GM19351 (cell line): ENCODE data around the gene USP48.

Source experiments
- ATAC-seq: cut with Tn5 transposase; IDR thresholded peaks from one replicate; pipeline ENCODE4 v1.9.1; 2021; ENCODE audit warnings: mild to moderate bottlenecking, moderate library complexity; ENCODE audit not compliant: unreplicated experiment

USP48 gene

DNA sequence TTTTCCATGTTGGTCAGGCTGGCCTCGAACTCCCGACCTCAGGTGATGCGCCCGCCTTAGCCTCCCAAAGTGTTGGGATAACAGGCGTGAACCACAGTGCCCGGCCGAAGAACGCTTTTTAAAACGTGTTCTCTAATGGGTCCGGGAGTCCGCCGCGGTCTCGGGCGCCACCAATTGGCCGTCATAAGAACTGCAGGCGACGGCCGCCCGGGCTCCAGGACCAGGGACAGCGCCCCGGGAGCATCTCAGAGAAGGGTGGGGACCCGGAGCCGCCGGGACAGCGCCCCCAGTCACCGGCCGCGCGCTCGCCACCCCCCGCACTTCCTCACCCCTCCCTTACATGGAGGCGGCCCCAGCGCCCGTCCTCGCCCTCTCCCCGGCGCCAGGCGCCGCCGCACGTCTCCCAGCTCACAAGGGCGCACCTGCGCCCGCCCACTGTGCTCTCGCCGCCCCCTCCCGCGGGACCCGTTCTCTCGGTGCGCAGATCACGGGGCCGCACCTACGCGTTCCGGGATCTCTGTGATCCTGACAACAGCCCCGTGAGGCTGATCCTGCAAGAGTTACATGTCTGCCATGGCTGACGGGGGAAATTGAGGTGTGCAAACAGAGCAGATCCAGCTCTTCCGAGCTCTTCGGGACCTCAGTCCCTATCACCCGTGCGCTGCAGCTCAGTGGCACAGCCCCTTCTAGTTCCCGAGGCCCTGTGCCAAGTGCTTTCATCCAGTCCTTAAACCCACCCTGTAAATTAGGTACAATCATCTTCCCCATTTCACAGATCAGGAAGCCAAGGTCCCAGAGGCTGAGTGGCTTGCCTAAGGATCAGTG, 123.6 kb downstream of the USP48 start:
- ATAC-seq: no peak

DNA sequence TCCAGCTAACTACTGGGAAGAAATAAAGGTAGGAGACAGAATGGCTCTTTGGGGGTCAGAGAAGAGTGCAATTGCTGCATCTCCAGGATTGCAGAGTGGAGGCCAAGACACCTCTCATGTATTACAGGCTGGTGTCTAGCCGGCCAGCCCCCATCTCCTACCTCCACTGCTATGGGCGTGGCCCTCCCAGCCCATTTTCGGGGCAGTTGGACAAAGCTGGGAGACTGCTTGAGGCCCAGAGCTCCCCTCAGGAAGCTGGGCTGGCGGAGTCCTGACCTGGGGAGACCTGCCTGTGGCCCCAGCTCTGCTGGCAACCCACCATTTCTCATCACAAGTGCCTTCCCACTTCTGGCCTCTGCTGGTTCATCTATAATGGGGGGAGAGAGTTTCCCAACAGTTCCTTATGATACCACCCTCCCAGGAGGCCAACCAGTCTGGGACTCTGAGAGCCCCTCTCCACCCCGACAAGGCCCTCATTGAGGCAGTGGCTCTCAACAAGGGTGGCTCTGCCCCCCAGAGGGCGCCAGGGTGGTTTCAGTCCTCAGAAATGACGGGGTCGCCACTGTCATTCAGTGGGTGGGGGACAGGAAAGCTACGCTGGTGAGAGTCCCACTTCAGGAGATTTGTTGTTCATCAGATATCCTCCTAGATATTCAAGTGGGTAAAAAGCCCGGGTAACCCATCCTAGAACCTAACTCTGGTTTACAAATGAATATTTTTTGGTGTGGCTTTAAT, 125.3 kb downstream of the USP48 start:
- no peak for ATAC-seq

DNA sequence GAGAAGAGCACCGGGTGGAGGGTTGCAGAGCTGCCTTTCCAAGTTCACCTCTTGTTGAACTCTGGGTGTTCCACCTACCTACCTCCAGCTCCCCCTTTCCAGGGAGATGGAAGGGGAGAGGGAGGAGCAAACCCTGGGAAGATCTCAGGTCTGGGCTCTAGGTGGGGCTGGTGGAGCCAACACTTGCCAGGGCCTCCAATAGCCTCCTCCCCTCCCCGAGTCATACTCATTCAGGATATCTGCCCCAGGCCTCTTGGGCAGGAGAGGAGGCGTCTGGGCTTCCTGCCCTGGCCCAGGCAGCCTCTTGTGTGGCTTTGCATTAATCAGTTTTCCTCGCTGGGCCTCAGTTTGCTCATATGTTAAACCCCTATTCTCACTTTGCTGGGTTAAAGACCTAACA, 127.2 kb downstream of the USP48 start:
- ATAC-seq: no peak

DNA sequence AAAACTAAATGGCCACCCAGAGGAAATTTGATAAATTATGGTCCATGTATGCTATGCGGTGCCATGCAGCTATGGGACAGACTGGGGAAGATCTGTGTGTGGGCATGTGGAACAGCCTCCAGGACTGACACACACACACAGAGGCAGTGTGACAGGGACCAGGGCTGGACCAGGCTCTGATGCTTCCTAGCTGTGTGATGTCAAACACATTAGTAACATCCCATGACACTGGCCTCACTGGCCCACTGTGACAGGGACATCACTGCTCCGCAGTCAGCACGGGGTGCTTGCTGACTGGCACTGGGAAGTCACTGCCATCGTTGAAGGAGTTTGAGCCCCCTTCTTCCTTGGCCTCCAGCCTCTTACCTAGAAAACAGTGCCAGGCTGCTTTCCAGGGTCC, 127.7 kb downstream of the USP48 start:
- no peak for ATAC-seq

DNA sequence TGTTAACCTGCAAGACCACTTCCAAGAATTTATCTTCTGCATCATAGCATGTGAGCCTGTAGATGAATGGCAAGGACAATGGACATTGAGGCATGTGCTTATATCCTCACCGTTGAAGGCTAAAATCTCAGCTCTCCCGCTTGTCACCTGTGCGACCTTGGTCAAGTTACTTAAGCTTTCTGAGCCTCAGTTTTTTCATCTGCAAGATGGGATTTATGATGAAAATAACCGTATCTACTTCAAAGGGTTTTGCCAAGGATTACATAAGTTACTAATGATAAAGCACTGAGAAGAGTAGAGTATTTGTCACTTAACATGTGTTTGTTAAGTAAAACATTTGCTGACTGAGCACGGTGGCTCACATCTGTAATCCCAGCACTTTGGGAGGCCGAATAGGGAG, 128.7 kb downstream of the USP48 start:
- ATAC-seq: no peak

DNA sequence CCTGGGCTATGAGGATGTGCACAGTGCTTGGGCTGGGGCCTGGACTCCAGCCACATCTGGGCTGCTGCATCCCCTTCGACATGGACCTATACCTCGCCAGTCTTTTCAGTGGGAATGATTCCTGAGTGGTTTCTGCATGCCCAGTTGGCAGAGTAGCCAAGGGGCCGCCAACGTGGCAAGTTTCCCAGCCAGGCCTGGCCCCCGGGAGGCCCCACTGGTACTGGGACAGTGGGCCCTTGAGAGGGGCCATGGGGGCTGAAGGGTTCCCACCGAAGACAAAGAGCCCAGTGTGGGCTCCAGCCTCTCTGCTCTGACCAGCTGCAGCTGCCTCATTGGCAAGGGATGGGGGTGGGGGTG, 129.2 kb downstream of the USP48 start:
- ATAC-seq: no peak

DNA sequence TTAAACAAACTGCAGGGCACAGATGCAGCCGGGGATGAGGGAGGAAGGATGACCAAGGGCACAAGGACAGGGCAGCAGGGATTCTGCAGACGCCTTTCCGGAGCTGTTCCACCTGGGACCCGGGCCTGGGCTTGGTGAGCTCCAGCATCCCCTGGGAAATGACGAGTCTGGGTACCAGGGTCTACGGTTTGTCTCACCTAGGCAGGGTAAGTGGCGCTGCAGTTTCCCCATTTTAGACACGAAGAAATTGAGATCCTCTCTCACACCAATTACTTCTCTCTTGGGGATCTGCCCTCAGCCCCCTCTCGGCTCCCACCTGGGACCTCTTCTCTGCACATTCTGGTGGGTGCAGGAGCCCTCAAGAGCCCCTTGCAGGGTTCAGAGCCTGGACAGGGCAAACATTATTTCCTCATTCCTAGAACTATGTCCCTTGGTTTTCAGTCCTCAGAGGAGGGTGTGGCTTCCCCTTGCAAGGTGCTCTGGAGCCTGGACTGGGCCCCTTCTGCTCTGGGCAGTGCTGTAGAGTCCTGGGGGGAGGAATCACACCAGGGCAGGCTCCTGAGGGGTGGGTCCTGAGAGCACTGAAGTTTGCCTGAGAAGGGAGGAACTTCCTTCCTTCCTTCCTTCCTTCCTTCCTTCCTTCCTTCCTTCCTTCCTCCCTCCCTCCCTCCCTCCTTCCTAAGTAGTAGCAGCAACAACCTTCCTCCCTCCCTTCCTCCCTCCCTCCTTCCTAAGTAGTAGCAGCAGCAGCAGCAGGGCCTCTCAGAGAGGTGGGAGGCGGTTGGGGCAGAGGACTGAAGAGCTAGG, 129.8 kb downstream of the USP48 start:
- ATAC-seq: no peak

GRCh38 chr1:21652101-21652936, 130.6 kb downstream of the USP48 start:
- no peak for ATAC-seq

- no peak for ATAC-seq
These were observed 131.5 kb downstream of the USP48 start for GRCh38 chr1:21651214-21652042.

- no peak for ATAC-seq
These were observed 132.5 kb downstream of the USP48 start for GRCh38 chr1:21650400-21650799.

DNA sequence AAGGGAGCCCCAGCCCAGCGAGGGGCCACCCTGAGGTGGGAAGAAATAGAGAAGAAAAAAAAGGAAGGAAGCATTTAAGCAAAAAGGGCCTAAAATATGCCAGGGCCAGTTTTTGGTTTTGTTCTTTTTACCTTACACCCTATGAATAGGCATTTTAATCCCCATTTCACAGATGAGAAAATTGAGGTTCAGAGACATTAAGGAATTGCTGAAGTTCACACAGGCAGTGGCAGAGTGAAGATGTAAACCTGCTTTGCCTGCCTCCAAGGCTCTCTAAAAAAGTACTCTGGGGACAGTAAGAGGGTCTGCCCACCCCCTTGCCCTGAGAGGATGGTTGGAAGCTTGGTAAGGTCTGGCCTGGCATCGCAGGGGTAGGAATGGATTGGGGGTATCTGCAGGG, 133.6 kb downstream of the USP48 start:
- ATAC-seq: no peak

DNA sequence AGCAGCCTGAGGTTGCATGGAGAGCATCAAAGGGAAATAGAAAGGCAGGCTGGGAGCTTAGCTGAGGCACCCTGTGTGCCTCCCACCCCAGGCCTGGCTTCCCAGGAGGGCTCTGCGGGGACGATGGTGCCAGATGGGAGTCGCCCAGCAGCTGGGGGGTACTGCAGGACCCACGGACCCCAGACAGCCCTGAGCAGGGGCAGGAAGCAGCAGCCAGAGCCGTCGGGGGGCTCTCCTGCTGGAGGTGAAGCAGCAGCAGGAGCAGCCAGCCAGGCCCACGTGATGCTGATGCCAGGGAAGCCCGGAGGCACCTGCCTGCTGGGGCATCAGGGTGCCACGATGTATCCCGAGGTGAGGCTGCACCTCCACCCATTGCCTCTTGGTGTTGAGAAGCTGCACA, 134.2 kb downstream of the USP48 start:
- no peak for ATAC-seq

- no peak for ATAC-seq
These were observed 134.6 kb downstream of the USP48 start for GRCh38 chr1:21648352-21648730.

DNA sequence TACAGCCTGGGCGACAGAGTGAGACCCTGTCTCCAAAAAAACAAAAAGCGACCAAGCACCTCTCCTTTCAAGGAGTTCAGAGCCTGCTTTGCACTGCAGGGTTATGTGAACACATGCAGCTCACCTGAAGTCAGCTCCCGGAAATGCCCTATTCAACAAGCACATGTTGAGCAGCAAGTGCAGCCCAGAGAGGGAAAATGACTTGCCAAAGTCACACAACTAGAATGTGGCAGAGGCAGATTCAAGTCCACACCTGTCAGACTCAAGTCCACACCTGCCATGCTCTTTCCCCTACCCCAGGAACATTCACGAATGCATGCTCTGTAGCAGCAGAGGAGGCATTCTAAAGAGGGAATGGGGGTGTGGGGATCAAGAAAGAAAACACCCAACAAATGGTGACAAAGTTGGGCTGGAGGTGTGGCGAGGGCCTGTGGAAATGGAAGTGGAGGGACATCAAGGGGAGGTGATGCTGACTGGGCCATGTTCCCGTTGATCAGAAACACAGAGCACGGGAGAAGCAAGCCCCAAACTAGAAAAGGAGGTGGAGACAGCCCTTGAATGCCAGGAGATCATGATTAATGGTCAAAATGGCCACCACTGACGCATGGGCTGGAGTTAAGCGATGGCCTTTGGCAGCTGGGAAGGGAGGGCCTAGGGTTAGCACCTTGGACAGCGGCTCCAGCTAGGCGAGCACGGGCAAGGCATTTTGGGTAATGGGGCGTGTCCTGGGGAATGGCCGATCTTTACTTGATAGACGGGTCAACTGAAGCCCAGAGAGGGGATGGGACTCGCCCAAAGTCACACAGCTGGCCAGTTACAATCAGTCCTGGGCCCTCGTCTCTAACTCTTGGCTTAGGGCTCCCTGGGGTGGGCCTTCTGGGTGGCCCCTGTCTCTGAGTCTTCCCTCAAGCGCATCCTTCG, 135.3 kb downstream of the USP48 start:
- no peak for ATAC-seq

DNA sequence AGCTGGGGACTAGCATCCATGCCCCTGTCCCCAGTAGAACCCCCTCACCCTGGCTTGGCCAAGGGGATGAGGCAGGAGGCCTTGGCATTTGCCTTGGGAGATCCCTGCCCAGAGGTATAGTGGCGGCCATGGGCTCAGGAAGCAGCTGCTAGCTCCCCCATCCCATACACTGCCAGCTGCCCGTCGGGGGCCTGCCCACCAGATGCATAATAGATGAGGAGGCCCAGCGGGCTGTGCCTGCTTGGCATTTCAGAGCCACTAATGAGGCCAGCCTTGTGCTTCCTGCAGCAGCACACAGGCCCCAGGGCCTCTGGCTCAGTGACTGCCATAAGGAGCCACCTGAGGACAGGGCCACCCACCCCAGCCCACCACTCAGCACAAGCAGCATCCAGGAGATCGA, 137.4 kb downstream of the USP48 start:
- no peak for ATAC-seq

DNA sequence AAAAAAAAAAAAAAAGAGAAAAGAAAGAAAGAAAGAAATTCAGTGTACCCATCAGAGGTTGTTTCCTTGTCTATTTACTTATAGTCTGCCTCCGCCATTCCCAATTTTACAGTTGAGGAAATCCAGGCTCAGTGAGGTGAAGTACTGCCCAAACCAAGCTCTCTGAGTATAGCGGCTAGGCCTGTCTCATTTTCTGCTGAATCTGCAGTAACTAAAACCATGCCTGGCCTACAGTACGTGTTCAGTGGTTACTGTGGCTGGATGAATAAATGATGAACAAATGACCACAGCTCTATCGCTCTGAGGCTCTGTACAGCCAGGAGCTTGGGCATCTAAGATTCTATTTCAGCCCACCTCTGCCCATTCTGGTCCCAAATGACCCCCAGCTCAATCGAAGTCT, 138.0 kb downstream of the USP48 start:
- no peak for ATAC-seq

- ATAC-seq: no peak
These were observed 138.6 kb downstream of the USP48 start for GRCh38 chr1:21644348-21644747.

GRCh38 chr1:21643624-21644023, 139.3 kb downstream of the USP48 start:
- no peak for ATAC-seq
